HG03135 (cell line): ENCODE data around the gene AGAP1.

ENCODE experiments used
- ATAC-seq: cut with Tn5 transposase; IDR thresholded peaks from one replicate; pipeline ENCODE4 v1.9.1; 2021; ENCODE audit warnings: mild to moderate bottlenecking, moderate library complexity; ENCODE audit not compliant: unreplicated experiment

The AGAP1 gene

DNA sequence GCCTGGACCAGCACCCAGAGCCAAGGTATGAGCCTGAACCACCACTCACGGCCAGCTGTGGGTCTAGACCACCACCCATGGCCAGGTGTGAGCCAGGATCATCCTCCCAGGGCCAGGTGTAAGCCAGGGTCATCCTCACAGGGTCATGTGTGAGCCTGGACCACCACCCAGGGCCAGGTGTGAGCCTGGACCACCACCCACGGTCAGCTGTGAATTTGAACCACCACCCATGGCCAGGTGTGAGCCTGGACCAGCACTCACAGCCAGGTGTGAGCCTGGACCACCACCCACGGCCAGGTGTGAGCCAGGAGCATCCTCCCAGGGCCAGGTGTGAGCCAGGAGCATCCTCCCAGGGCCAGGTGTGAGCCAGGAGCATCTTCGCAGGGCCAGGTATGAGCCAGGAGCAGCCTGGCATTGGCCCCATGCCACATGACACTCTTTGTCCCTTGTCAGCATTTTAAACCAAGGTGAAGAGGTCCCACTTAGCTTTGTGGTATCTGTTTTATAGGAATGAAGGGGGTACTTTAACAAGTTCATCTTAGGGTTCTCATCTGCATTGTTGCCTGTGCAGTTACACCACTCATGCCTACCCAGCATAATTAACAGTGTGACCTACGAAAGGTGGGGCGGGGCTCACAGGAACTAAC is 71.2 kb downstream of the AGAP1 start:
- no peak for ATAC-seq

GRCh38 chr2:235566415-235566814 is 72.6 kb downstream of the AGAP1 start:
- no peak for ATAC-seq

GRCh38 chr2:235566931-235567495 is 73.2 kb downstream of the AGAP1 start:
- no peak for ATAC-seq

DNA sequence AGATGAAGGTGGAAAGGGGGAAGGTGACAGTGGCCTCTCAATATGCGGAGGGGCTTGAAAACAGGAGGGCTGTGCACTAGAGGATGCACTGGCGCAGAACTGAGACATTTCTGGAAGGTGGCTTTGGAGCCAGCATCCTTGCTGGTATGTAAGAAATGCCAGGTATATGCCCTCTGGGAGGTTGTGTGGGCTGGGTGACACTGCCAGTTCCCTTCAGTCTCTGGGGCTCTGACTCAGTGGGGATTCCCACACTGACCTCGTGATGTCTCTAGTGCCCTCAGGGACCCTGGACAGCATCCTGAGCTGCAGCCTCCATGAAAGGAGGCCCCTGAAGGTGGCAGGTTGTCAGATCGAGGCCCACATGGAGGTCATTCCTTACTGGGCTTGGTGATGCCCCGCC is 74.0 kb downstream of the AGAP1 start:
- ATAC-seq = no peak

GRCh38 chr2:235568431-235568830 is 74.6 kb downstream of the AGAP1 start:
- ATAC-seq = no peak

DNA sequence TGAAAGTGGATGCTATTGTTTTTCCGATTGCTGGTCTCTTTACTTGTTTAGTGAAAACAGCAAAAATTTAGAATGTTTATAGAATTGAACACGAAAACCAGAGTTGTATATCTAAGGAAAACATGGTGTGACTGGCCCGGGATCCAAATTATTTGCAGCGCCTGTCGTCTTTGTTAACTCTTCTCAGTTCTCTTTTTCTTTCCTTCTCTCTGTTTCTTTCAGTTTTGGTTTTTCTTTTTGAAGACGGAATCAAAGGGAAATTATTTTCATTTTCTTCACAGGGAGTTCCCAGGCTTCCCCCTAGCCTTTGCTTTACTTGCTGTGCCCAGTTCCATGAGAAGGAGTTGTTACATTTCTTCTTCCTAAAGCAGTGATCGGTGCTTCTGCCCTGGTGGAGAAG is 76.0 kb downstream of the AGAP1 start:
- ATAC-seq = no peak

DNA sequence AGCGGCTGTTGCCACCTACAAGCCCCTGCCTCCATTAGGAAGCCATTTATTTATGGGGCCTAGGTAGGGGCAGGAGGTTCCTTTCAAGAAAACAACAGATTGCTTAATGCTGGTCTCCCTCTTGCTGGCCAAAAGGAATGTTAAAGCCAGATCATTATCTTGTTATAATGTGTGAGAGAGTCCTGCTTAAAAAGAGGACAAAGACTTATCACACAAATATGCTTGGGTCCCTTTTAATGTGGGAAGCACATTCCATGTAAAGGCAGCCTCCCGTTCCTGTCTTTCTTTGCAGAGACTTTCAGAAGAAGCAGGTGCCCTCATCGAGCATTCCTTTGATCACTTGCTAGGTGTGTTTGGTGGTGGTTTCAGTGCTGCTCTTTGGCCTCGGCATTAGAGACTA is 76.4 kb downstream of the AGAP1 start:
- no peak for ATAC-seq

DNA sequence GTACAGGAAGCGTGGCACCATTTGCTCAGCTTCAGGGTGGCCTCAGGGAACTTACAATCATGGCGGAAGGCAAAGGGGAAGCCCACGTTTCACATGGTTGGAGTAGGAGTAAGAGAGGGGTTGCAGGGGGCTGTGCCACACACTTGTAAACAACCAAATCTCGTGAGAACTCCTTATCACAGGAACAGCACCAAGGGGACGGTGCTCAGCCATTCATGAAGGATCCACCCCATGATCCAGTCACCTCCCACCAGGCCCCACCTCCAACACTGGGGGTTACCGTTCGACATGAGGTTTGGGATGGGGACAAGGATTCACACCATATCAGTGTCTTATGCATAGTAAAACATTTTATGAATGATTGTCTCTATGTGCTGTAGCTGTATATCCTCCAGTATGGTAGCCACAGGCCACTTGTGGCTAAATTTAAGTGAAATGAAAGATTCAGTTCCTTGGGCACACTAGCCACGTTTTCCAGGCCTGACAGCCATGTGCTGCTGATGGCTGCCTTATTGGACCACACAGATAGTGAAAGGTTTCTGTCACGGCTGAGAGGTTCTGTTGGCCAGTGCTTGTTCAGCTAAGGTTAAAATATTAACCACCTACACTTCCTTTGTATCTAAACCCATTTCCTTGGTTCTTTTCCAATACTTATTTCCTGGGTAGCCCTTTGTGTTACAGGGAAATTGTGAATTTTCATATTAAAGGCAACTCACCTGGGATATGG is 77.3 kb downstream of the AGAP1 start:
- ATAC-seq = no peak

DNA sequence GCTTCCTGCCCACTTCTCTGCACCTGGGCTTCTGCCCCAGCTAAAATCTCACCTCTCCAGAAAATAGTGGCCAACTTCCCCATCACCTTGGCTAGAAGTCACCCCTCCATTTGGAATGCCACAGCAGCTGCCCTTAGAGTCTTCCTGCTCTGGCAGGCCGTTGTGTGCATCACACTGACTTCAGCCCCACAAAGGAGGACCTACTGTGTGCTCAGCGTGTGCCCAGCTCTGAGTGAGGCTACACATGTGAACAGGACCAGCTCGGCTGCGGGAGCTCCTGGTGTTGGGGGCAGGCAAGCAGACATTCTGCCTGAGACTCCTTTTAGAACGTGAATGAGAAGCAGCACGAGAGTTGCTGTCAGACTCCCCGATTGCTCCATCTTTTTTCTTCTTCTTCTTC is 78.7 kb downstream of the AGAP1 start:
- ATAC-seq = no peak

DNA sequence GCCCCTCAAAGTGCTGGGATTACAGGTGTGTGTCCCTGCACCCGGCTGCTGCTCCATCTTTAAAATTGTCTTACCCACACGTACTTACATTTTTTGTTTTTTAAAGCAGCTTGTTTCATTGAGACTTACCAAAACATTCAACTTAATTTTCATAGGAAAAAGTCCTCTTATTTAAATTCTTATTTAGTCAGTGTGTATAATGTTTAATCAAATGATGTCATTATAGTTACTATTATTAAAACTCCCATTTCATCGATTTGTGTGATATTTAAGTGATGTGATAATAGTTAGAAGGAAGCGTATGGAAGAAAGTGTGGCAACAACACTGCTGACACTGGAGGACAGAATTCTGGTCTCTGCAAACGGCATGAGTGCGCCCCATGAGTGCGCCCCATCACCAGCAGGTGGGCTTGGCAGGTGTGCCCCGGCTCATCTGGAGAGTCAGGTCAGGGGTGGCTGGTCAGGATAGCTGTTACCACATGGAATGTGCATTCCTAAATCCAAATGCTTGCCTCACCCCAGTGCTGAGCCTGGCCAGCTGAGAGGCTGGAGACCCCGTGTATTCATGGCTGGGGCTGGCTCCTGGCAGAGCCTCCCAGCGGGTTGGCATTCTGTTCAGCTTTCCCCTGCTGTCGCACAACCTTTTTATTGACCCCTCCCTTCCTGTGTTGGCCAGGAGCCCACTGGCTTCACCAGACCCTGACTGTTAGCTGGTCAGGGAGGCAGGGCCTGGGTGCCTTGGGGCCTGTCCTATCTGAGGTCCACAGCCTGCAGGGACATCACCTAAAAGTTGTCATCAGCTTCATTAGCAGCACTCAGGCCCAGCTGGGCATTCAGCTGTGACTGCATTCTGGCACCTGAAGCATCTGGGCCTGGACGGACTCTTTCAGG is 79.7 kb downstream of the AGAP1 start:
- no peak for ATAC-seq

DNA sequence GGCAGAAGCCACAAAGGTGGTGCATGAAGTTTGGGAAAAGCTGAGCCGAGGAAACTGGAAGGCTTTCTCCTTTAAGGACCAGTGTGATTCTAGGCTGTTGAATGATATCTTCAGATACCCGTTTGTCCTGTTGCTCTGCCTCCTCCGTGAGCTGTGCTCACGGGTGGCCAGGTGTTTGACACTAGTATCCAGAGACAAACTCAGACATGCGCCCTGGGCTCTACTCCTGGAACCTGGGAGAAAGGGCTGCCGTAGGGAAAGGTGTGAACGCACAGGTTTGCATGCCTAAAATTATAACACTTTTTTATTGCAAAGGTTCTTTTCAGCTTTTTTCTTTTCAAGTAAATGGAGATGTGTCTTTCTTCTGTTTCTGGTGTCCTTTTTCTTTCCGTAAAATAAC is 81.6 kb downstream of the AGAP1 start:
- ATAC-seq = no peak

GRCh38 chr2:235575904-235576303 is 82.1 kb downstream of the AGAP1 start:
- no peak for ATAC-seq

DNA sequence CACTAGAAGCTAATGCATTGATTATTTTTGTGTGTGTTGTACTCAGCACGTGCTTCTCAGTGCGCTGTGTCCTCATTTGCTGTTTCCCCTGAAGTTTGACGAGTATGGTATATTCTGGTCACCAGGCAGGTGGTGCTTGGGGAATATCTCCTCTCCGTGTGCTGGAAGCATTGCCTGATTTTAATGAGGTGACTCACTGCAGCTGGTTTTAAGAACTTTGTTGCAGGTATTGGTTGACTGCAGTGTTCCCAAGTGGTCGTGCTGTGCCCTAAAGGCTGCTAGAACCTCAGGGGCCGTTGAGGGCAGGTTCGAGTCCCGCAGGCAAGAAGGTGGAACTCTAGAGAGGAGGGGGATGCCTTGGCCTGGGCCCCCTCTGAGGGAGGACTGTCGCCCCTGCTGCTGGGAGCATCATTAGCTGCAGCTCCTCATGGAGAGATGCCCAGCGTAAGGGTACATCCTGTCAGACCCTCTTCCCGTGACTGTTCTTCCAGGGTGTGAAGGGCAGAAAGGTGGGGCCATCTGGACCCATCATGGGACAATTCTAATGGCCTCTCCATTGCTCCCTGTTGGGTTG is 82.6 kb downstream of the AGAP1 start:
- ATAC-seq = no peak

GRCh38 chr2:235577404-235578330 is 83.8 kb downstream of the AGAP1 start:
- ATAC-seq = no peak

DNA sequence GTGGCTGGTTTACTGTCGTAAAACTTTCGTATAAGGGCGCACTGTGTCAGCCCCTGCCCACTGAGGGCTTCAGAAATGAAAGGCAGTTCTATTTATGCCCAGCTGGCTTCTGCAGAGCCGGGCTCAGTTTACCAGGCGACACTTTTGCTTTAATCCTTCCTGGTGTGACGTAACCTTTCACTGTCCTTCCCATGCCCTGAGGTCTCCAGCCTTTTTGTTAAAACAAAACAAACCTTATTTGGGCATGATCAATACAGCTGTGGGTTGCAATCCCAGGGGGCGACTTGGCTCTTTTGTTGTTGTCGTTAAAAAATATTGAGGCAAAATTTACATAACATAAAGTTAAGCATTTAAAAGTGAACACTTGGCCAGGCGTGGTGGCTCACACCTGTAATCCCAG is 85.3 kb downstream of the AGAP1 start:
- no peak for ATAC-seq

DNA sequence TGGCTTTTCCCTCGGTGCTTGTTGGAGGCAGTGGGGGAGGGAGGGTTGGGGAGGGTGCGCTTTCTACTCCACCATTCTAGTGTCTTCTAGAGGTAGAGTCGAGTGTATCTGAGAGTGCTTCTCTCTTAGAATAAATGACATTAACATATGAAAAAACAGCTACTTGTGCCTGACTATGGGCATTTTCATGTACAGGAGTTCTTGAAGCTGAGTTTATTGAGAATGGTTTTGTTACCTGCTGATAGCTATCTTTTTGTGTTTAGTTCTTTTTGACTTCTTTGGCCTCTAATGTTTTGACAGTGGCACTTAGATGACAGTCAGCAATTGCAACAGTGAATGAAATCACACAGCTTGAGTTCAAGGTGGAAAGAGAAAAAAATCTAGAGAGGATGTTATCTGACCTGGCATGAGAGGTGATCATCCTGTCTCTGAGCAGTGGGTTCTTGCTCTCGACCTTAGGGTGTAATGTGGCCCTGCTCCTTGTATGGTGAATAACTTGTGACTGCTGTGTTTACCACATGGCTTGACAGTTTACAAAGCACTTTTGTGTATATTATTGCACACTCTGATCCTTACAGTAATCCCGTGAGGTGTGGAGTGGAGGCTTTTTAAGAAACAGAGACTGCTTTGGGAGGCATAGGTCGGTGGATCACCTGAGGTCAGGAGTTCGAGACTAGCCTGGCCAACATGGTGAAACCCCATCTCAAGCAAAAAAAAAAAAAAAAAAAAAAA is 86.7 kb downstream of the AGAP1 start:
- no peak for ATAC-seq

DNA sequence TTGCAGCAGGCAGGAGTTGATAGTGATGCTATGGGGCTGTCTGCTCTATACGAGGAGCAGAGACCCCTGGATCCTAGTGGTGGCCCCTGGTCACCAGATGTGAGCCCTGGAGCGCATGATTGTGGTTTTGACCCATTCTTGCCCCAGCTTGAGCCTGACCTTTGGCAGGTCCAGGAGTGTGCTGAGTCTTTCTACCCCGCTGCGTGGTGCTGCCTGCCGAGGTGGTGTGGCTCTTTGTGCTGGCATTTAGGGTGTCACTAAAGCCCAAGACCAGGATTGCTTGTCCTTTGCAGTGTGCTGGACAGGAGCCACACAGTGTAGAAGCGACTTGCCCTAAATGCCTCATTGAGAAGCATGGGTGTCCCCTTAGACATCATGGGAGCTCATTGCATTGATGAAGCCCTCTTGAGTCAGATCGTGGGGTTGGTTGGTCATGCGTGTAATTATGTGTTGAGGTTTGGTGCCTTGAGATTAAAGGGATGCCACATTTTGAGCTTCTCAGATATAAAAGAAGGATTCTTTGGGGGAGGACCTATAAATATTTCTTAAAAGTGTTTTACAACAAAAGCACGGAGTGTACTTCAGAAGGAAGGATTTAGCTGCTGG is 88.3 kb downstream of the AGAP1 start:
- ATAC-seq = no peak

DNA sequence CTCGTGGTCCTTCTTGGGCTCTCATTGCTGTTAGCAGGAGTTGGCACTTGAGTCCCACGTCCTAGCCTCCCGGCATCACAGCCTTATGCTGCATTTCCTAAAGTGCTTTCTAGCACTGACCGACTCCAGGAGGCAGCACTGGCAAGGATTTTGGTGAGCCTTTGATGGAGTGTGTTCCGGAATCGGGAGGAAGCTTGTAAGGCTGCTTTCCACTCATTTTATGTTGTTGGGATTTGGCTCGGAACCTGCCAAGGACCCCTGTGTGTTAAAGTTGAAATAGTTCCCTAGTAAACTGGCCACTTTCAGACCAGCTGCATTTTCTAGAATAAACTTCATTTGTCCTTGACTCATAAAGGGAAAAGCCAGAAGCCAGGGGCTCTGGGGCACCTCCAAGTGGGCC is 88.9 kb downstream of the AGAP1 start:
- ATAC-seq = no peak

DNA sequence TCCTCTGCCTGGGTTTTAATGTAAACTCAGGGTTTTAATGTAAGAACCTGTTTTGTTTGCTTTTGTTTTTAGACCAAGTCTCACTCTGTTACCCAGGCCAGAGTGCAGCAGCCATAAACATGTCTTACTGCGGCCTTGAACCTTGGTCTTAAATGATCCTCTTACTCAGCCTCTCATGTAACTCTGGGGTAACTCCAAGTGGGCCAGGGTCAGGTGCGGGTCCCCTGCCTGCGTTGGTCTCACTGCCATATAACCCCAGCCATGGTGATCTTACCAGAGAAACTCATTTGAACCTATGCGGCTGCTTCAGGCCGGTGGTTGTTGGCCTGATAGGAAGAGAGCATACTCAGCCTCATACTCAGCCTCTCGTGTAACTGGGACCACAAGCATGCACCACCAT is 89.3 kb downstream of the AGAP1 start:
- no peak for ATAC-seq
